GM23338 (cell line): ENCODE measurements around the gene RAB44. TPM values are rescaled to one million over a fixed set of nuclear protein-coding genes. Genes with fewer than 3 reads are reported as not detected.

Experiments used
- ATAC-seq: fragments of 200-7000 bp; cut with Tn5 transposase; 3 replicates; pipeline ENCODE4 v1.9.1; 2020
- DNase-seq: peaks from one replicate; pipeline ENCODE4 v3.0.0-alpha.2; 2015; ENCODE audit warnings: low spot score
- H2AFZ ChIP-seq: fragments of 200-600 bp; sonication (generic); 2 replicates; pipeline ENCODE4 v1.8.0; 2016; ENCODE audit warnings: antibody characterized with exemption, mild to moderate bottlenecking, moderate library complexity
- H3F3A ChIP-seq: fragments of 200-600 bp; sonication (generic); replicated peaks from 2 replicates; pipeline ENCODE4 v1.8.0; 2017; ENCODE audit warnings: antibody characterized with exemption, mixed run types, low read depth
- H3K27ac ChIP-seq: fragments of 200-600 bp; sonication (generic); 2 replicates; pipeline ENCODE4 v1.6.1; 2016; ENCODE audit warnings: low read depth
- H3K27me3 ChIP-seq: fragments of 200-600 bp; sonication (generic); 2 replicates; pipeline ENCODE4 v1.8.0; 2016; ENCODE audit warnings: mild to moderate bottlenecking, mixed run types, moderate library complexity; ENCODE audit not compliant: insufficient read depth
- H3K36me3 ChIP-seq: fragments of 200-600 bp; sonication (generic); 2 replicates; pipeline ENCODE4 v1.8.0; 2016; ENCODE audit warnings: mild to moderate bottlenecking; ENCODE audit not compliant: insufficient read depth
- H3K4me1 ChIP-seq: fragments of 200-600 bp; sonication (generic); 2 replicates; pipeline ENCODE4 v1.8.0; 2016; ENCODE audit warnings: mild to moderate bottlenecking, moderate library complexity; ENCODE audit not compliant: insufficient read depth
- H3K4me2 ChIP-seq: fragments of 200-600 bp; sonication (generic); 2 replicates; pipeline ENCODE4 v1.7.1; 2017; ENCODE audit warnings: mixed run types
- H3K4me3 ChIP-seq: fragments of 200-600 bp; sonication (generic); 2 replicates; pipeline ENCODE4 v1.6.1; 2016; ENCODE audit warnings: mixed run types
- H3K79me2 ChIP-seq: fragments of 200-600 bp; sonication (generic); replicated peaks from 2 replicates; pipeline ENCODE4 v1.8.0; 2017; ENCODE audit warnings: mild to moderate bottlenecking; ENCODE audit not compliant: insufficient read depth
- H3K9me2 ChIP-seq: fragments of 200-600 bp; sonication (generic); 2 replicates; pipeline ENCODE4 v1.8.0; 2017; ENCODE audit not compliant: insufficient read depth
- H4K20me1 ChIP-seq: fragments of 200-600 bp; sonication (generic); replicated peaks from 2 replicates; pipeline ENCODE4 v1.8.0; 2017; ENCODE audit warnings: mild to moderate bottlenecking; ENCODE audit not compliant: insufficient read depth
- H3K27ac Mint-ChIP-seq: 2 replicates; pipeline ENCODE4 v1.8.0; 2020; ENCODE audit warnings: inconsistent platforms, mild to moderate bottlenecking, moderate library complexity, mixed read lengths
- H3K27me3 Mint-ChIP-seq: 3 replicates; pipeline ENCODE4 v1.8.0; 2022; ENCODE audit warnings: low read depth, mild to moderate bottlenecking, moderate library complexity, mixed read lengths, inconsistent platforms; ENCODE audit not compliant: insufficient read depth, poor library complexity
- H3K36me3 Mint-ChIP-seq: 3 replicates; pipeline ENCODE4 v1.8.0; 2021; ENCODE audit warnings: low read depth, mild to moderate bottlenecking, inconsistent platforms, moderate library complexity, mixed read lengths
- H3K4me1 Mint-ChIP-seq: 3 replicates; pipeline ENCODE4 v1.8.0; 2020; ENCODE audit warnings: mild to moderate bottlenecking, inconsistent platforms, mixed read lengths
- H3K4me3 Mint-ChIP-seq: 3 replicates; pipeline ENCODE4 v1.8.0; 2021; ENCODE audit warnings: moderate library complexity, mild to moderate bottlenecking, inconsistent platforms, mixed read lengths
- H3K9me3 Mint-ChIP-seq: 3 replicates; pipeline ENCODE4 v1.8.0; 2020; ENCODE audit warnings: moderate library complexity, mild to moderate bottlenecking, inconsistent platforms, mixed read lengths
- CREB1 ChIP-seq: fragments of 250-450 bp; sonication (Bioruptor Pico); IDR thresholded peaks from 2 replicates; pipeline ENCODE4 v1.5.0; 2020; ENCODE audit warnings: low read depth, mild to moderate bottlenecking, moderate library complexity
- CTCF ChIP-seq, 2 experiments: fragments of 200-600 bp in 1 of 2; sonication (generic) in 1 of 2; conservative IDR thresholded peaks; 2 replicates each; pipeline versions ENCODE4 v1.5.1 to v1.6.1; 2016 to 2017; ENCODE audit warnings: antibody characterized with exemption in 2 of 2, low read depth in 2 of 2, mild to moderate bottlenecking in 2 of 2, moderate library complexity in 1 of 2
- EZH2phosphoT487 ChIP-seq: fragments of 200-600 bp; sonication (generic); IDR thresholded peaks from one replicate; pipeline ENCODE4 v1.8.1; 2018; ENCODE audit warnings: antibody characterized with exemption; ENCODE audit not compliant: unreplicated experiment
- JUNB ChIP-seq: IDR thresholded peaks from one replicate; pipeline ENCODE4 v1.6.1; 2016; ENCODE audit warnings: antibody characterized with exemption; ENCODE audit not compliant: unreplicated experiment
- NANOG ChIP-seq: IDR thresholded peaks from 2 replicates; pipeline ENCODE4 v1.6.1; 2016; ENCODE audit warnings: antibody characterized with exemption, borderline replicate concordance
- REST ChIP-seq: IDR thresholded peaks from one replicate; pipeline ENCODE4 v1.6.1; 2018; ENCODE audit warnings: antibody characterized with exemption; ENCODE audit not compliant: unreplicated experiment
- ZNF114 ChIP-seq: fragments of 250-450 bp; sonication (Bioruptor Pico); IDR thresholded peaks from 2 replicates; pipeline ENCODE4 v1.5.0; 2020; ENCODE audit warnings: mild to moderate bottlenecking, moderate library complexity
- ZNF462 ChIP-seq: fragments of 250-450 bp; sonication (Bioruptor Pico); IDR thresholded peaks from 2 replicates; pipeline ENCODE4 v1.5.0; 2020; ENCODE audit warnings: mild to moderate bottlenecking, moderate library complexity
- polyA plus RNA-seq: library from polyadenylated mRNA; unstranded; fragments of >200 nt; fragmentation: Nextera tagmentation; extraction: Ambion mirVana; gene quantifications from 2 replicates; pipeline ENCODE4 v1.2.1, GENCODE V29; 2016
- total RNA-seq: library from RNA; depleted of rRNA; stranded (reverse); fragments of >200 nt; shearing (Covaris generic); gene quantifications from 2 replicates; pipeline ENCODE4 v1.2.3, GENCODE V29; 2014

The RAB44 gene
- total and polyA plus RNA-seq, 2 experiments from 2014 or later: not detected

- no peak for TF ChIP-seq ZNF462
- TF ChIP-seq CTCF (conservative IDR thresholded peaks at IDR 0.05; ENCODE audit: low read depth in 2 of 2): no peak
Observed at GRCh38 chr6:36713846-36714245, 16.2 kb downstream of the RAB44 start (continued).

GRCh38 chr6:36714511-36714910 is 16.9 kb downstream of the RAB44 start:
- no peaks in the 10 kb centered on the region for H3K79me2 ChIP-seq
- Mint-ChIP-seq H3K36me3 (no peaks in the 10 kb centered on the region), H3K27ac (no peak overlapping the region), H3K27me3 (no peaks in the 10 kb centered on the region), H3K4me3 (no peak overlapping the region), H3K4me1 (no peaks in the 10 kb centered on the region), H3K9me3 (no peaks in the 10 kb centered on the region)
- H4K20me1 ChIP-seq: no peaks in the 10 kb centered on the region
- DNase-seq (no peak), ATAC-seq (no peak)
- H3K36me3 ChIP-seq: no peaks in the 10 kb centered on the region
- no peaks in the 10 kb centered on the region for H3K9me2 ChIP-seq
- H2AFZ ChIP-seq: 0 out of 2 replicates have a peak overlapping the region, but pooled peaks have one; percentile 69
- no peaks in the 10 kb centered on the region for H3K27me3 ChIP-seq
- no peak overlapping the region for H3K4me2 ChIP-seq
- H3K27ac ChIP-seq: no peak overlapping the region
- no peaks in the 10 kb centered on the region for H3F3A ChIP-seq
- H3K4me1 ChIP-seq: no peaks in the 10 kb centered on the region
- no peak overlapping the region for H3K4me3 ChIP-seq
- TF ChIP-seq REST (no peak), ZNF114 (CRISPR knock-in tag) (no peak), NANOG (no peak), CREB1 (no peak), EZH2phosphoT487 (no peak), JUNB (no peak)
